ENCODE measurements around the gene GPR158. TPM values are rescaled to one million over a fixed set of nuclear protein-coding genes. Genes with fewer than 3 reads are reported as not detected.

The GPR158 gene
- total RNA-seq, 1 experiment from 2014 or later, result not detected

GRCh38 chr10:25176421-25176968 is 1.7 kb downstream of the GPR158 start:
- H3K9me3 ChIP-seq (ENCODE audit: low read length), result no peaks in the 10 kb centered on the region
- H3F3A ChIP-seq (ENCODE audit: low read length, unreplicated experiment), result no peaks in the 10 kb centered on the region
- H2AFZ ChIP-seq (ENCODE audit: low read length), result no peak overlapping the region
- no peak overlapping the region for H3K4me3 ChIP-seq (ENCODE audit: low read length)
- CTCF ChIA-PET, result no interaction called here
- H4K20me1 ChIP-seq (ENCODE audit: low read length), result no peaks in the 10 kb centered on the region
- intact Hi-C loops (cut with micrococcal nuclease), result no loop called here
- H3K4me1 ChIP-seq (ENCODE audit: insufficient read depth, low read length), result no peaks in the 10 kb centered on the region
- no peaks in the 10 kb centered on the region for H3K79me2 ChIP-seq (ENCODE audit: low read length)
- no peak overlapping the region for H3K4me2 ChIP-seq (ENCODE audit: low read length)
- BruUV-seq (replicated peaks), result no TSS peak
- H3K27me3 ChIP-seq (ENCODE audit: low read length), result peaks cover 41% of the 10 kb centered on the region
- no peak overlapping the region for H3K27ac ChIP-seq (ENCODE audit: low read length)
- DNase-seq (no peak), ATAC-seq (no peak)
- H3K36me3 ChIP-seq (ENCODE audit: low read depth, low read length), result no peaks in the 10 kb centered on the region
- H3K9ac ChIP-seq (ENCODE audit: low read length), result no peak overlapping the region
- POLR2A ChIA-PET (ENCODE audit: unreplicated experiment), result no interaction called here
- no peak for TF ChIP-seq EZH2phosphoT487 (IDR thresholded peaks at IDR 0.05; ENCODE audit: borderline replicate concordance, low read length)
- no peak for TF ChIP-seq CTCF (conservative IDR thresholded peaks at IDR 0.05; ENCODE audit: low read depth, low read length)
- H3K9me2 ChIP-seq (replicated peaks; ENCODE audit: low read length), result no peaks in the 10 kb centered on the region

DNA sequence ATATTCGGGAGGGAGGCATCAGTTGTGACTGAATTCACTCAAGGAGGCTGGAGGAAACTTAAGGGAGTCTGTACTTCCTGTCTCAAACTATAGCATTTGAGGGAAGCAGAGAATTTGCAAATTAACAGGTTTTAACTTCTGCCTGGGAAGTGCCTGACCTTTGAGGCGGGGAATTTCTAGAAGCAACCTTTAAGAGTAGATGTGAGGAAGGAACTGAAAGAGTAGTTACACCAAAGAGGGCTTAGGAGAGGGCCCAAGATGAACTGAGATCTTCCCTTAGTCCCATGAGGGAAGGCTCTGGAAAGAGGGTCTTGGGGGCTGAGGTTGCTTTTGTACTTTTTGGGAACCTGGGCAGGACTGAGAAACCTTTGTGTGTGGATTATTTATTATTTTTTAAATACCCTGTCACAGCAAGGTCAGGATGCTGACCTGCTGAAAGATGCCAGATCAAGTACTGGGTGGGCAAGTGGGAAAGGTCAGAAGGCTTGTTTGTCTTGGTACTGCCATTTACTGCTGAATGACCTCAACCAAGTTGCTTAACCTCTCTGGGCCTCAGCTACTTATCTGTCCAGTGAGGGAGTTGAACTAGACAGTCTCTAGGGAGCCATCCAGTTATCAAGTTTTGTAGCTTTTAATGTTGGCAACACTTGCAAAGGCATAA is 2.4 kb downstream of the GPR158 start:
- intact Hi-C loops (cut with micrococcal nuclease), result no loop called here
- no peak overlapping the region for H3K4me2 ChIP-seq (ENCODE audit: low read length)

More for the DNA sequence above, 2.4 kb downstream of the GPR158 start:
- no TSS peak for BruUV-seq (replicated peaks)
- Histone ChIP-seq H2AFZ (ENCODE audit: low read length) (no peak overlapping the region), H3K4me1 (ENCODE audit: insufficient read depth, low read length) (no peaks in the 10 kb centered on the region), H4K20me1 (ENCODE audit: low read length) (no peaks in the 10 kb centered on the region), H3K9me2 (replicated peaks; ENCODE audit: low read length) (no peaks in the 10 kb centered on the region), H3K27ac (ENCODE audit: low read length) (no peak overlapping the region), H3F3A (ENCODE audit: low read length, unreplicated experiment) (no peaks in the 10 kb centered on the region), H3K36me3 (ENCODE audit: low read depth, low read length) (no peaks in the 10 kb centered on the region), H3K9me3 (ENCODE audit: low read length) (no peaks in the 10 kb centered on the region), H3K4me3 (ENCODE audit: low read length) (no peak overlapping the region), H3K27me3 (ENCODE audit: low read length) (peaks cover 36% of the 10 kb centered on the region), H3K79me2 (ENCODE audit: low read length) (no peaks in the 10 kb centered on the region), H3K9ac (ENCODE audit: low read length) (no peak overlapping the region)
- DNase-seq (no peak), ATAC-seq (no peak)
- ChIA-PET POLR2A (ENCODE audit: unreplicated experiment) (no interaction called here), CTCF (no interaction called here)
- TF ChIP-seq EZH2 (IDR thresholded peaks at IDR 0.05; ENCODE audit: low read length, unreplicated experiment) (no peak), CTCF (conservative IDR thresholded peaks at IDR 0.05; ENCODE audit: low read depth, low read length) (no peak), EZH2phosphoT487 (IDR thresholded peaks at IDR 0.05; ENCODE audit: borderline replicate concordance, low read length) (no peak)

Data from PC-3 (cell line).